ENCODE measurements around the gene TOR1AIP2. TPM values are rescaled to one million over a fixed set of nuclear protein-coding genes. Genes with fewer than 3 reads are reported as not detected.
"Not testable (repeated sequence)": the region's sequence is repeated elsewhere in the genome, so short reads cannot be mapped to it uniquely, and the experiment has no call there.

TOR1AIP2 gene
- total RNA-seq, 1 donor from 2014 or later: 83.2 TPM

- no peaks in the 10 kb centered on the region for H3K4me1 Mint-ChIP-seq (ENCODE audit: low read depth)
- no peak overlapping the region for H3K4me3 Mint-ChIP-seq (ENCODE audit: low read depth)
- no peak overlapping the region for H3K27ac Mint-ChIP-seq
- DNase-seq (ENCODE audit: low spot score, unreplicated experiment): no peak
- H3K9me3 Mint-ChIP-seq (ENCODE audit: low read depth): no peaks in the 10 kb centered on the region
- H3K36me3 Mint-ChIP-seq (ENCODE audit: insufficient read depth): peaks cover 13% of the 10 kb centered on the region
- no peak for TF ChIP-seq CTCF (IDR thresholded peaks at IDR 0.05; ENCODE audit: unreplicated experiment)
- H3K27me3 Mint-ChIP-seq: no peaks in the 10 kb centered on the region
These were observed 24.5 kb downstream of the TOR1AIP2 start for GRCh38 chr1:179853102-179853501.

- no peak for TF ChIP-seq CTCF (IDR thresholded peaks at IDR 0.05; ENCODE audit: unreplicated experiment)
- Mint-ChIP-seq H3K4me3 (ENCODE audit: low read depth) (no peak overlapping the region), H3K4me1 (ENCODE audit: low read depth) (no peaks in the 10 kb centered on the region), H3K27me3 (no peaks in the 10 kb centered on the region), H3K36me3 (ENCODE audit: insufficient read depth) (peaks cover 22% of the 10 kb centered on the region), H3K27ac (no peak overlapping the region), H3K9me3 (ENCODE audit: low read depth) (no peaks in the 10 kb centered on the region)
- DNase-seq (ENCODE audit: low spot score, unreplicated experiment): no peak
These were observed 29.4 kb downstream of the TOR1AIP2 start for GRCh38 chr1:179848233-179848632.

- no peak overlapping the region for H3K4me3 Mint-ChIP-seq (ENCODE audit: low read depth)
- no peaks in the 10 kb centered on the region for H3K27me3 Mint-ChIP-seq
- H3K36me3 Mint-ChIP-seq (ENCODE audit: insufficient read depth): peaks cover 11% of the 10 kb centered on the region
- peaks cover 2% of the 10 kb centered on the region for H3K9me3 Mint-ChIP-seq (ENCODE audit: low read depth)
- H3K4me1 Mint-ChIP-seq (ENCODE audit: low read depth): no peaks in the 10 kb centered on the region
- H3K27ac Mint-ChIP-seq: no peak overlapping the region
- no peak for DNase-seq (ENCODE audit: low spot score, unreplicated experiment)
- no peak for TF ChIP-seq CTCF (IDR thresholded peaks at IDR 0.05; ENCODE audit: unreplicated experiment)
These were observed 37.5 kb downstream of the TOR1AIP2 start for GRCh38 chr1:179840107-179840506.

GRCh38 chr1:179836686-179837445 lies 40.7 kb downstream of the TOR1AIP2 start:
- H3K9me3 Mint-ChIP-seq (ENCODE audit: low read depth); H3K4me1 Mint-ChIP-seq (ENCODE audit: low read depth); DNase-seq (ENCODE audit: low spot score, unreplicated experiment); H3K4me3 Mint-ChIP-seq (ENCODE audit: low read depth); H3K27ac Mint-ChIP-seq; H3K27me3 Mint-ChIP-seq; H3K36me3 Mint-ChIP-seq (ENCODE audit: insufficient read depth): not testable (repeated sequence)

- Mint-ChIP-seq H3K27me3 (peaks cover 7% of the 10 kb centered on the region), H3K9me3 (ENCODE audit: low read depth) (no peaks in the 10 kb centered on the region), H3K4me1 (ENCODE audit: low read depth) (no peaks in the 10 kb centered on the region), H3K4me3 (ENCODE audit: low read depth) (no peak overlapping the region), H3K36me3 (ENCODE audit: insufficient read depth) (peaks cover 2% of the 10 kb centered on the region), H3K27ac (no peak overlapping the region)
- DNase-seq (ENCODE audit: low spot score, unreplicated experiment): no peak
- TF ChIP-seq CTCF (IDR thresholded peaks at IDR 0.05; ENCODE audit: unreplicated experiment): no peak
These were observed 45.5 kb downstream of the TOR1AIP2 start for GRCh38 chr1:179831852-179832699.
